NCI-H146 treated with DMSO at 0.1 percent for 48 hours (cell line): ENCODE data around the gene CCDC126.
A peak's percentile ranks its signal among the peaks of the same experiment; 100 is the strongest.
"Not testable (repeated sequence)": the region's sequence is repeated elsewhere in the genome, so short reads cannot be mapped to it uniquely, and the experiment has no call there.

Experiments used
- DNase-seq: peaks from one replicate; lab custom pipeline; 2025; ENCODE audit not compliant: unreplicated experiment; lab: John Stamatoyannopoulos, UW

The CCDC126 gene

GRCh38 chr7:23597094-23598091 is at the start of gene CCDC126:
CCDC126 (plus strand) TSS chr7:23597382; CDS start chr7:23611316, 13,934 bp downstream.
- peak; percentile 82 for DNase-seq

- no peak for DNase-seq
These were observed 49.5 kb upstream of the CCDC126 start for GRCh38 chr7:23547662-23548061.

GRCh38 chr7:23558303-23558702 is 38.9 kb upstream of the CCDC126 start:
- no peak for DNase-seq

- peak; percentile 31 for DNase-seq
These were observed 26.5 kb upstream of the CCDC126 start for GRCh38 chr7:23570592-23571200.

- not testable (repeated sequence) for DNase-seq
These were observed 15.2 kb upstream of the CCDC126 start for GRCh38 chr7:23581975-23582374.

- not testable (repeated sequence) for DNase-seq
These were observed 11.9 kb upstream of the CCDC126 start for GRCh38 chr7:23585304-23585703.

GRCh38 chr7:23586159-23586558 is 11.0 kb upstream of the CCDC126 start:
- DNase-seq = no peak

- DNase-seq = no peak
These were observed 6.7 kb upstream of the CCDC126 start for GRCh38 chr7:23590529-23590928.

- DNase-seq = no peak
These were observed 3.5 kb upstream of the CCDC126 start for GRCh38 chr7:23593706-23594105.

GRCh38 chr7:23594879-23595604 is 2.1 kb upstream of the CCDC126 start:
- DNase-seq = no peak

- DNase-seq = no peak
These were observed 1.1 kb downstream of the CCDC126 start for GRCh38 chr7:23598296-23598695.

- DNase-seq = no peak
These were observed 3.1 kb downstream of the CCDC126 start for GRCh38 chr7:23600236-23600635.

GRCh38 chr7:23603632-23604295 is 6.6 kb downstream of the CCDC126 start:
- DNase-seq = no peak

- DNase-seq = no peak
These were observed 7.1 kb downstream of the CCDC126 start for GRCh38 chr7:23604296-23604640.

- no peak for DNase-seq
These were observed 9.9 kb downstream of the CCDC126 start for GRCh38 chr7:23607130-23607529.

- DNase-seq = no peak
These were observed 10.7 kb downstream of the CCDC126 start for GRCh38 chr7:23607866-23608265.

- DNase-seq = no peak
These were observed 18.1 kb downstream of the CCDC126 start for GRCh38 chr7:23615331-23615730.

GRCh38 chr7:23616593-23616992 is 19.4 kb downstream of the CCDC126 start:
- no peak for DNase-seq

- no peak for DNase-seq
These were observed 20.3 kb downstream of the CCDC126 start for GRCh38 chr7:23617482-23617881.

- no peak for DNase-seq
These were observed 21.1 kb downstream of the CCDC126 start for GRCh38 chr7:23618241-23618640.

GRCh38 chr7:23619141-23619540 is 22.0 kb downstream of the CCDC126 start:
- DNase-seq = no peak
